Measurements from ENCODE around the gene FBLN1.

DNA sequence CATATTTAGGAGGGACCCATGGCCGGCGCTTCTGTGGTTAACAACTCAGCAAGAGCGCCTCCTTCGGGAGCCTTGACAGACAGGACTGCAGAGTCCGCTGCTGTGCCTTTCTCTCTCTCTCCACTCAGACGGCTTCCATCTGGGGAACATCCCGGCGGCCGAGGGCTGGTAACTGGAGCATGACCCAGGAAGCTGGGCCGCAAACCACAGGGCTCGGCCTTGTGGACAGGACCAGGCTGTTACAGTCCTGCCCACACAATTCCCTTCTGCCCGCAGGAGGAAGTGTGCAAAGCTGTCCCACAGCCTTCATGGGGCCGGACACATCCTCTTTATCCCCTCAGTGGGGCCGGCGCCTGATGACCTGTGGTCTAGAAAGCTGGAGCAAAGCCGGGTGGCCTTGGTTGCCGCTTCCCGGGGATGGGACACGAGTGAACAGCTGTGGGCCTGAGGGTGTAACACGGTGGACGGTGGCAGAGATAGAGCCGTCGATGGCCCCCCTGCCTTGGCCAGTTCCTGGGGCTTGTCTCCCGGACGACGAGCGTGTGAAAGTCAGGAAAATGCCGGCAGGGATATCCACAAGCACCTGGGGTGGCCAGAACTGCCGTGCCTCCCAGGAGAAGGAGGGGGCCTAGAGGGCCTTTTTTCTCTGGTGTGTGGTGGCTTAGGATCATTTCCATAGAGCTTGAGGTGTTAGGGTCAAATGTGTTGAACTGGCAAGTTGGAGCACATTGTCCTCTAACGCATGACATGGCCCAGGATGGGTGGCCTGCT is 50.1 kb downstream of the FBLN1 start:
- TF ChIP-seq POLR2A (IDR thresholded peaks at IDR 0.05; ENCODE audit: low read length) (no peak), GATA1 (IDR thresholded peaks at IDR 0.05; ENCODE audit: low read depth, low read length) (no peak)
